ENCODE data around the gene ATRN. TPM values are rescaled to one million over a fixed set of nuclear protein-coding genes. Genes with fewer than 3 reads are reported as not detected.

The ATRN gene
- total RNA-seq, 1 experiment from 2014 or later, result 26.1 TPM

- Histone ChIP-seq H2AFZ (ENCODE audit: low read length) (no peak overlapping the region), H3K9me3 (ENCODE audit: low read length) (no peaks in the 10 kb centered on the region), H3K4me1 (ENCODE audit: insufficient read depth, low read length) (peaks cover 24% of the 10 kb centered on the region), H3K4me3 (ENCODE audit: low read length) (no peak overlapping the region), H3K4me2 (ENCODE audit: low read length) (peak overlapping the region; percentile 50; the same call in 1 of the 2 replicates), H3K27me3 (ENCODE audit: low read length) (no peaks in the 10 kb centered on the region), H3K27ac (ENCODE audit: low read length) (peak overlapping the region; percentile 52), H3K9ac (ENCODE audit: low read length) (no peak overlapping the region), H3K79me2 (ENCODE audit: low read length) (no peaks in the 10 kb centered on the region), H4K20me1 (ENCODE audit: low read length) (no peaks in the 10 kb centered on the region), H3F3A (ENCODE audit: low read length, unreplicated experiment) (no peaks in the 10 kb centered on the region), H3K36me3 (ENCODE audit: low read depth, low read length) (no peaks in the 10 kb centered on the region; the same call in 1 of the 2 replicates), H3K9me2 (replicated peaks; ENCODE audit: low read length) (no peaks in the 10 kb centered on the region)
- POLR2A ChIA-PET (ENCODE audit: unreplicated experiment), result no interaction called here
- ATAC-seq (peak; percentile 71), DNase-seq (peak; percentile 76)
- TF ChIP-seq EZH2 (IDR thresholded peaks at IDR 0.05; ENCODE audit: low read length, unreplicated experiment) (no peak), EZH2phosphoT487 (IDR thresholded peaks at IDR 0.05; ENCODE audit: borderline replicate concordance, low read length) (no peak), CTCF (conservative IDR thresholded peaks at IDR 0.05; ENCODE audit: low read depth, low read length) (no peak)
- intact Hi-C loops (cut with micrococcal nuclease), result no loop called here
- CTCF ChIA-PET, result interaction anchor here (0.5 to 0.7 kb wide), 2 partner anchors 209 to 286 kb away, joined by 4 to 9 read pairs; partner anchors contain the start of gene DNAAF9
- BruUV-seq (replicated peaks), result no TSS peak
These were observed 145.4 kb downstream of the ATRN start for GRCh38 chr20:3616250-3616649.

DNA sequence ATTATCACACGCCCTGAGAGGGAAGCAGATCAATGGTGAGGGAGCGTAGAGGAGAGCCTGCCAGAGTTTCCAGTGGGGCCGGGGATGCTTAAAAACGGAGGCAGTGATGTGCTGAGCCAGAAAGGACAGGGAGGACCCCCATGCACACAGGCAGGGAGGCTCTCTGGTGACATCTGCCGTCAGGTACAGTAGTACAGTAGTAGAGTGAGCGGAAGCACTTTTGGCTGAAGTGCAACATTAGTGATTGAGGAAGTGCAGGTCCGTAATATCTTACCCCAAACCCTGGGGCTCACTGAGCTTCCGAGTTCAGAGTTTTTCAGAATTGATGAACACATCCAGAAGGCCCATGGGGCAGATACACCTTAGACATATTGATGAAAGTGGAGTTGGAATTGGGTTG lies 150.3 kb downstream of the ATRN start:
- no peaks in the 10 kb centered on the region for H3K79me2 ChIP-seq (ENCODE audit: low read length)
- H3K9ac ChIP-seq (ENCODE audit: low read length), result no peak overlapping the region
- H3K4me3 ChIP-seq (ENCODE audit: low read length), result no peak overlapping the region
- TF ChIP-seq CTCF (conservative IDR thresholded peaks at IDR 0.05; ENCODE audit: low read depth, low read length), result no peak
- TF ChIP-seq EZH2phosphoT487 (IDR thresholded peaks at IDR 0.05; ENCODE audit: borderline replicate concordance, low read length), result no peak
- no peak for TF ChIP-seq EZH2 (IDR thresholded peaks at IDR 0.05; ENCODE audit: low read length, unreplicated experiment)
- no peaks in the 10 kb centered on the region for H3K36me3 ChIP-seq (ENCODE audit: low read depth, low read length)
- CTCF ChIA-PET, result no interaction called here
- peaks cover 10% of the 10 kb centered on the region for H3K4me1 ChIP-seq (ENCODE audit: insufficient read depth, low read length)
- H3K9me3 ChIP-seq (ENCODE audit: low read length), result no peaks in the 10 kb centered on the region
- no peak overlapping the region for H3K27ac ChIP-seq (ENCODE audit: low read length)
- POLR2A ChIA-PET (ENCODE audit: unreplicated experiment), result no interaction called here
- intact Hi-C loops (cut with micrococcal nuclease), result no loop called here
- no peaks in the 10 kb centered on the region for H4K20me1 ChIP-seq (ENCODE audit: low read length)
- no TSS peak for BruUV-seq (replicated peaks)
- H3K4me2 ChIP-seq (ENCODE audit: low read length), result no peak overlapping the region
- H3K27me3 ChIP-seq (ENCODE audit: low read length), result no peaks in the 10 kb centered on the region
- ATAC-seq (no peak), DNase-seq (no peak)
- no peaks in the 10 kb centered on the region for H3K9me2 ChIP-seq (replicated peaks; ENCODE audit: low read length)
- H3F3A ChIP-seq (ENCODE audit: low read length, unreplicated experiment), result no peaks in the 10 kb centered on the region
- no peak overlapping the region for H2AFZ ChIP-seq (ENCODE audit: low read length)

DNA sequence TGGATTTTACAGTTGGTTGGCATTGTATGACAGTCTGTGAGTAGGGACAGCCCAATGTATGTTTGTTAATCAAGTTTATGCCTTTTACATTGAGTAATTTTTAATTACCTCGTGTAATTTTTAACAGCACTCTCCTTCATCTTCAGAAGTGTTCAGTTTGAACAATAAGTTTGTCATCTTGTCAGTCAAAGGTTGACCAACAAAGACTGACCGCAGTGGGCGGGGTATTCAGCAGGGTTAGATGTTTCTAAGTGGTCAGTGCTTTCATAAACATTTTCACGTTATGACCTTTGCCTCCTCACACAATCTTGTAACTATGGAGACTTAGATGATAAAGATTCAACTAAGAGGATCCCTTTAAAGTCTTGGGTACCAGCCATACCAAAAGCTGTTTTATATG lies 151.6 kb downstream of the ATRN start:
- no peaks in the 10 kb centered on the region for H3K79me2 ChIP-seq (ENCODE audit: low read length)
- H3K27ac ChIP-seq (ENCODE audit: low read length), result no peak overlapping the region
- H3K36me3 ChIP-seq (ENCODE audit: low read depth, low read length), result no peaks in the 10 kb centered on the region
- ATAC-seq (no peak), DNase-seq (no peak)
- TF ChIP-seq EZH2phosphoT487 (IDR thresholded peaks at IDR 0.05; ENCODE audit: borderline replicate concordance, low read length), result no peak
- TF ChIP-seq CTCF (conservative IDR thresholded peaks at IDR 0.05; ENCODE audit: low read depth, low read length), result no peak
- TF ChIP-seq EZH2 (IDR thresholded peaks at IDR 0.05; ENCODE audit: low read length, unreplicated experiment), result no peak
- no peaks in the 10 kb centered on the region for H3K9me3 ChIP-seq (ENCODE audit: low read length)
- H4K20me1 ChIP-seq (ENCODE audit: low read length), result no peaks in the 10 kb centered on the region
- CTCF ChIA-PET, result no interaction called here
- H3K9me2 ChIP-seq (replicated peaks; ENCODE audit: low read length), result no peaks in the 10 kb centered on the region
- no peaks in the 10 kb centered on the region for H3F3A ChIP-seq (ENCODE audit: low read length, unreplicated experiment)
- H3K9ac ChIP-seq (ENCODE audit: low read length), result no peak overlapping the region
- intact Hi-C loops (cut with micrococcal nuclease), result no loop called here
- no peaks in the 10 kb centered on the region for H3K4me1 ChIP-seq (ENCODE audit: insufficient read depth, low read length)
- BruUV-seq (replicated peaks), result no TSS peak
- H2AFZ ChIP-seq (ENCODE audit: low read length), result no peak overlapping the region
- H3K4me3 ChIP-seq (ENCODE audit: low read length), result no peak overlapping the region
- no peak overlapping the region for H3K4me2 ChIP-seq (ENCODE audit: low read length)
- POLR2A ChIA-PET (ENCODE audit: unreplicated experiment), result no interaction called here
- H3K27me3 ChIP-seq (ENCODE audit: low read length), result no peaks in the 10 kb centered on the region

All from PC-3 (cell line).